ENCODE data around the gene KLC1.

DNA sequence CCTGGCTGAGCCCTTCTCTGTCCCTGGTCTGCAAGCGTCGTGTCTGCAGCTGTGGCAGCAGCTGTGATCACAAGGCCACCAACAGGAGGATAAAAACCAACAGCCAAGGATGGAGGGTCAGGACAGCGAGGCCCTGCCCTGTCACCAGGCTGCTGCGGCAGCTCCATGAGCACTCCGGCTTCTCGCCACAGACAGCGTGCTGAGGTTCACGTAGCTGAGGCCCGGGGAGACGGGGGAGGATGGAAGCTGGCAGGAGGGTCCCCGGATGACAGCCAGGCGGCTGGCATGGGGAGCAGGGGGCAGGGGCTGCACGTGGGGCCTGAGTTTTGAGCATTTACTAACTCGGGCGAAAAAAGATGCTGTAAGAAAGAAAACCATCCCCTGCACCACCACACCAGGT, 80.8 kb downstream of the KLC1 start:
- TF ChIP-seq, protein P1, sequence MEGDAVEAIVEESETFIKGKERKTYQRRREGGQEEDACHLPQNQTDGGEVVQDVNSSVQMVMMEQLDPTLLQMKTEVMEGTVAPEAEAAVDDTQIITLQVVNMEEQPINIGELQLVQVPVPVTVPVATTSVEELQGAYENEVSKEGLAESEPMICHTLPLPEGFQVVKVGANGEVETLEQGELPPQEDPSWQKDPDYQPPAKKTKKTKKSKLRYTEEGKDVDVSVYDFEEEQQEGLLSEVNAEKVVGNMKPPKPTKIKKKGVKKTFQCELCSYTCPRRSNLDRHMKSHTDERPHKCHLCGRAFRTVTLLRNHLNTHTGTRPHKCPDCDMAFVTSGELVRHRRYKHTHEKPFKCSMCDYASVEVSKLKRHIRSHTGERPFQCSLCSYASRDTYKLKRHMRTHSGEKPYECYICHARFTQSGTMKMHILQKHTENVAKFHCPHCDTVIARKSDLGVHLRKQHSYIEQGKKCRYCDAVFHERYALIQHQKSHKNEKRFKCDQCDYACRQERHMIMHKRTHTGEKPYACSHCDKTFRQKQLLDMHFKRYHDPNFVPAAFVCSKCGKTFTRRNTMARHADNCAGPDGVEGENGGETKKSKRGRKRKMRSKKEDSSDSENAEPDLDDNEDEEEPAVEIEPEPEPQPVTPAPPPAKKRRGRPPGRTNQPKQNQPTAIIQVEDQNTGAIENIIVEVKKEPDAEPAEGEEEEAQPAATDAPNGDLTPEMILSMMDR (IDR thresholded peaks at IDR 0.05), result no peak
- no peak for TF ChIP-seq POLR2A (IDR thresholded peaks at IDR 0.05)
- TF ChIP-seq POLR2AphosphoS5 (IDR thresholded peaks at IDR 0.05), result no peak
